ENCODE results near the gene KLF5.
"Not testable (repeated sequence)": the region's sequence is repeated elsewhere in the genome, so short reads cannot be mapped to it uniquely, and the experiment has no call there.

KLF5 gene

GRCh38 chr13:73090116-73090822, 31.5 kb downstream of the KLF5 start:
- no peak for DNase-seq (ENCODE audit: low spot score)
- TF ChIP-seq CTCF (IDR thresholded peaks at IDR 0.05; ENCODE audit: extremely low read depth, insufficient read depth, missing control alignments): no peak
- in situ Hi-C loops (cut with MboI; ENCODE audit: low pct_unique_long_range_greater_than_20kb, low sequenced_read_pairs, unreplicated experiment): no loop called here

GRCh38 chr13:73090823-73091187, 32.0 kb downstream of the KLF5 start:
- DNase-seq (ENCODE audit: low spot score): no peak
- no peak for TF ChIP-seq CTCF (IDR thresholded peaks at IDR 0.05; ENCODE audit: extremely low read depth, insufficient read depth, missing control alignments)
- in situ Hi-C loops (cut with MboI; ENCODE audit: low pct_unique_long_range_greater_than_20kb, low sequenced_read_pairs, unreplicated experiment): no loop called here

- DNase-seq (ENCODE audit: low spot score): no peak
- in situ Hi-C loops (cut with MboI; ENCODE audit: low pct_unique_long_range_greater_than_20kb, low sequenced_read_pairs, unreplicated experiment): no loop called here
- no peak for TF ChIP-seq CTCF (IDR thresholded peaks at IDR 0.05; ENCODE audit: extremely low read depth, insufficient read depth, missing control alignments)
These were observed 34.0 kb downstream of the KLF5 start for GRCh38 chr13:73092829-73093228.

- DNase-seq (ENCODE audit: low spot score): no peak
- in situ Hi-C loops (cut with MboI; ENCODE audit: low pct_unique_long_range_greater_than_20kb, low sequenced_read_pairs, unreplicated experiment): no loop called here
- TF ChIP-seq CTCF (IDR thresholded peaks at IDR 0.05; ENCODE audit: extremely low read depth, insufficient read depth, missing control alignments): no peak
These were observed 37.4 kb downstream of the KLF5 start for GRCh38 chr13:73096173-73096572.

GRCh38 chr13:73096638-73097037, 37.8 kb downstream of the KLF5 start:
- TF ChIP-seq CTCF (IDR thresholded peaks at IDR 0.05; ENCODE audit: extremely low read depth, insufficient read depth, missing control alignments): no peak
- in situ Hi-C loops (cut with MboI; ENCODE audit: low pct_unique_long_range_greater_than_20kb, low sequenced_read_pairs, unreplicated experiment): no loop called here
- no peak for DNase-seq (ENCODE audit: low spot score)

- DNase-seq (ENCODE audit: low spot score); in situ Hi-C loops (cut with MboI; ENCODE audit: low pct_unique_long_range_greater_than_20kb, low sequenced_read_pairs, unreplicated experiment): not testable (repeated sequence)
These were observed 42.0 kb downstream of the KLF5 start for GRCh38 chr13:73100781-73101180.

GRCh38 chr13:73101351-73102007, 42.7 kb downstream of the KLF5 start:
- no peak for TF ChIP-seq CTCF (IDR thresholded peaks at IDR 0.05; ENCODE audit: extremely low read depth, insufficient read depth, missing control alignments)
- no peak for DNase-seq (ENCODE audit: low spot score)
- in situ Hi-C loops (cut with MboI; ENCODE audit: low pct_unique_long_range_greater_than_20kb, low sequenced_read_pairs, unreplicated experiment): no loop called here
